ENCODE data around the gene THAP11.

Gene THAP11

DNA sequence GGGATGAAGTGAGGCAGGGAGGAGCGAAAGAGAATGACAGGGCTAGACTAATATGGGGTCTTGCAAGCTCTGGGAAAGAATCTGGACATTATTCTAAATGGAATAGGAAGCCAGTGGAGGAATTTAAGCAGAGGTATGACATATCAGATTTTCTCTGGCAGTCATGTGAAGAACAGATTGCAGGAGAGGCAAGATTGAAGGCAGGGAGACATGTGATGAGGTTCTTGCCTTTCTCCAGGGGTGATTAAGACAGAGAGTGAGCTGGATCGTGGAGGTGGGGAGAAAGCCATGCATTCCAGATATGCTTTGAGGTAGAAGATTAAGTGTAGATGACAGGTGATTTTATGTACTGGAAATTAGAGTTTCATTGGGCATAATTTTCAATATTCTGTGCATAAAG lies 4.3 kb upstream of the THAP11 start:
- no peaks in the 10 kb centered on the region for H3K36me3 ChIP-seq (ENCODE audit: control insufficient read depth, insufficient read depth, low read length, severe bottlenecking)
- no peak overlapping the region for H3K9ac ChIP-seq (ENCODE audit: low read length)
- no peak overlapping the region for H3K4me3 ChIP-seq (ENCODE audit: low read length)
- H3K4me1 ChIP-seq (ENCODE audit: control insufficient read depth, insufficient read depth, low read length), result peaks cover 9% of the 10 kb centered on the region
- H3K27me3 ChIP-seq (replicated peaks; ENCODE audit: control insufficient read depth, insufficient read depth, low read length), result no peaks in the 10 kb centered on the region
- no peak for DNase-seq (ENCODE audit: low read depth)
- no peaks in the 10 kb centered on the region for H3K9me3 ChIP-seq (ENCODE audit: control insufficient read depth, low read length)

DNA sequence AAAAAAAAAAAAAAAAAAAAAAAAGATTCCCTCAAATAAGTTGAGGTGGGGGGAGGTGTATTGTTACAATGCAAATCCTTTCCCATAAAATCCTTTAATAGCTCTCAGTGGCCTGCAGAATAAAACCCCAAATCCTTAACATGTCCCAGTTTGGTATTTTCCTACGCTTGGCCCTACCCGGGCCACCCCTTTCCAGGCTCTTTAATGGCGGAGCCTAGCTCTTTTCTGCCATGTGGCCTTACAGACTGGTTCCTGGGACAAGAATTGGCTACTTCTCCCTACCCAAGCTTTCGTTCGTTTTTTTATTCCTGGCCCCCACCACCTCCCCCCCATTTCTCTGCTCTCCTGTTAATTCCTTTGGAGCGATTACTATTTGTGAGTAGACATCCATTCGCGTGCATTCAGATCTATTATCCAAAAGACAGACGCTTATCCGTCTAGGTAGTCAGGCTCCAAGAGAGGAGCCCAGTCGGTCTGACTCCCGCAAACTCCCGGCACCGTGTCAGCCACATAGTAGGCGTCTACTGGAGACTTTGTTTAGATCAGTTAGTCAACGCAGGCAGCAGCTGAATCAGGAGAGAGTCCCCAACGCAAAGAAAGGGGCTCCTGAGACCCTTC lies 813 bp upstream of the THAP11 start:
- Histone ChIP-seq H3K4me1 (ENCODE audit: control insufficient read depth, insufficient read depth, low read length) (peaks cover 35% of the 10 kb centered on the region), H3K9me3 (ENCODE audit: control insufficient read depth, low read length) (no peaks in the 10 kb centered on the region), H3K36me3 (ENCODE audit: control insufficient read depth, insufficient read depth, low read length, severe bottlenecking) (no peaks in the 10 kb centered on the region), H3K27me3 (replicated peaks; ENCODE audit: control insufficient read depth, insufficient read depth, low read length) (no peaks in the 10 kb centered on the region), H3K9ac (ENCODE audit: low read length) (peak overlapping the region; percentile 99), H3K4me3 (ENCODE audit: low read length) (peak overlapping the region; percentile 96)
- DNase-seq (ENCODE audit: low read depth), result no peak

DNA sequence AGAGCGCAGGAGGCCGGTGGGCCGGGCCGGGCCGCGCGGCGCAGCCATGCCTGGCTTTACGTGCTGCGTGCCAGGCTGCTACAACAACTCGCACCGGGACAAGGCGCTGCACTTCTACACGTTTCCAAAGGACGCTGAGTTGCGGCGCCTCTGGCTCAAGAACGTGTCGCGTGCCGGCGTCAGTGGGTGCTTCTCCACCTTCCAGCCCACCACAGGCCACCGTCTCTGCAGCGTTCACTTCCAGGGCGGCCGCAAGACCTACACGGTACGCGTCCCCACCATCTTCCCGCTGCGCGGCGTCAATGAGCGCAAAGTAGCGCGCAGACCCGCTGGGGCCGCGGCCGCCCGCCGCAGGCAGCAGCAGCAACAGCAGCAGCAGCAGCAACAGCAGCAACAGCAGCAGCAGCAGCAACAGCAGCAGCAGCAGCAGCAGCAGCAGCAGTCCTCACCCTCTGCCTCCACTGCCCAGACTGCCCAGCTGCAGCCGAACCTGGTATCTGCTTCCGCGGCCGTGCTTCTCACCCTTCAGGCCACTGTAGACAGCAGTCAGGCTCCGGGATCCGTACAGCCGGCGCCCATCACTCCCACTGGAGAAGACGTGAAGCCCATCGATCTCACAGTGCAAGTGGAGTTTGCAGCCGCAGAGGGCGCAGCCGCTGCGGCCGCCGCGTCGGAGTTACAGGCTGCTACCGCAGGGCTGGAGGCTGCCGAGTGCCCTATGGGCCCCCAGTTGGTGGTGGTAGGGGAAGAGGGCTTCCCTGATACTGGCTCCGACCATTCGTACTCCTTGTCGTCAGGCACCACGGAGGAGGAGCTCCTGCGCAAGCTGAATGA lies 606 bp downstream of the THAP11 start:
- DNase-seq (ENCODE audit: low read depth), result peak; percentile 67
- Histone ChIP-seq H3K9me3 (ENCODE audit: control insufficient read depth, low read length) (no peaks in the 10 kb centered on the region), H3K4me1 (ENCODE audit: control insufficient read depth, insufficient read depth, low read length) (peaks cover 36% of the 10 kb centered on the region), H3K4me3 (ENCODE audit: low read length) (peak overlapping the region; percentile 96), H3K36me3 (ENCODE audit: control insufficient read depth, insufficient read depth, low read length, severe bottlenecking) (no peaks in the 10 kb centered on the region), H3K27me3 (replicated peaks; ENCODE audit: control insufficient read depth, insufficient read depth, low read length) (no peaks in the 10 kb centered on the region), H3K9ac (ENCODE audit: low read length) (peak overlapping the region; percentile 99)

DNA sequence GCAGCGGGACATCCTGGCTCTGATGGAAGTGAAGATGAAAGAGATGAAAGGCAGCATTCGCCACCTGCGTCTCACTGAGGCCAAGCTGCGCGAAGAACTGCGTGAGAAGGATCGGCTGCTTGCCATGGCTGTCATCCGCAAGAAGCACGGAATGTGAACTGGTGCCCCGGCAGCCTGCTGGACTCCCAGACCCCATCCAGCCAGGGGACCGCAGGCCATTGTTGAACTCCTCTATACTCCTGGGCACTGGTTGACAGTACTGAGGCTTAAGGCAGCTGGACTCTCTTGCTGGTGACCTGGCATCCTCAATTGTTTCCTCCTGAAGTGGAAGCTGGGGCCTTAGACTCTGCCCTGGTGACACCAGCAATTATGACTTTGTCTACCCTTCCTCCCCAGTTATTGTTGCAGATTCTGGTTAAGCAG lies 1.2 kb downstream of the THAP11 start:
- Histone ChIP-seq H3K9me3 (ENCODE audit: control insufficient read depth, low read length) (no peaks in the 10 kb centered on the region), H3K36me3 (ENCODE audit: control insufficient read depth, insufficient read depth, low read length, severe bottlenecking) (no peaks in the 10 kb centered on the region), H3K9ac (ENCODE audit: low read length) (peak overlapping the region; percentile 99), H3K27me3 (replicated peaks; ENCODE audit: control insufficient read depth, insufficient read depth, low read length) (no peaks in the 10 kb centered on the region), H3K4me1 (ENCODE audit: control insufficient read depth, insufficient read depth, low read length) (peaks cover 43% of the 10 kb centered on the region), H3K4me3 (ENCODE audit: low read length) (peak overlapping the region; percentile 96)
- DNase-seq (ENCODE audit: low read depth), result peak; percentile 56

DNA sequence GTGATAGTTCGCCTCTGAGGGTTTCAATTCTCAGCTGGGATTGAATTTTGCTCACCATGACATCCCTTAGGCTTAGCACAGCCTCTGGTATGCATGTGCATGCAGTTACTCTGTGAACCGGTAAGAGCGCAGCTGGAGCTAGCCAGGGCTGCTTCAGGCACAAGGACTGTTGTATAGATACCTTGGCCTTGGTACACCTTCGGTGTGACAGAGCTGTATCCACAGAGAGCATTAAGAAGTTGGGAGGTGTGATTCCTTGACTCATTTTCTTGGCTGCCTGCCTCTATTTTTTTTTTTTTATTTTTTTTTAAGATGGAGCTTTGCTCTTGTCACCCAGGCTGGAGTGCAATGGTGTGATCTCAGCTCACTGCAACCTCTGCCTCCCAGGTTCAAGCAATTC lies 2.4 kb downstream of the THAP11 start:
- Histone ChIP-seq H3K9me3 (ENCODE audit: control insufficient read depth, low read length) (no peaks in the 10 kb centered on the region), H3K36me3 (ENCODE audit: control insufficient read depth, insufficient read depth, low read length, severe bottlenecking) (no peaks in the 10 kb centered on the region), H3K4me3 (ENCODE audit: low read length) (peak overlapping the region; percentile 36), H3K4me1 (ENCODE audit: control insufficient read depth, insufficient read depth, low read length) (peaks cover 48% of the 10 kb centered on the region), H3K27me3 (replicated peaks; ENCODE audit: control insufficient read depth, insufficient read depth, low read length) (no peaks in the 10 kb centered on the region), H3K9ac (ENCODE audit: low read length) (no peak overlapping the region)
- DNase-seq (ENCODE audit: low read depth), result peak; percentile 47

DNA sequence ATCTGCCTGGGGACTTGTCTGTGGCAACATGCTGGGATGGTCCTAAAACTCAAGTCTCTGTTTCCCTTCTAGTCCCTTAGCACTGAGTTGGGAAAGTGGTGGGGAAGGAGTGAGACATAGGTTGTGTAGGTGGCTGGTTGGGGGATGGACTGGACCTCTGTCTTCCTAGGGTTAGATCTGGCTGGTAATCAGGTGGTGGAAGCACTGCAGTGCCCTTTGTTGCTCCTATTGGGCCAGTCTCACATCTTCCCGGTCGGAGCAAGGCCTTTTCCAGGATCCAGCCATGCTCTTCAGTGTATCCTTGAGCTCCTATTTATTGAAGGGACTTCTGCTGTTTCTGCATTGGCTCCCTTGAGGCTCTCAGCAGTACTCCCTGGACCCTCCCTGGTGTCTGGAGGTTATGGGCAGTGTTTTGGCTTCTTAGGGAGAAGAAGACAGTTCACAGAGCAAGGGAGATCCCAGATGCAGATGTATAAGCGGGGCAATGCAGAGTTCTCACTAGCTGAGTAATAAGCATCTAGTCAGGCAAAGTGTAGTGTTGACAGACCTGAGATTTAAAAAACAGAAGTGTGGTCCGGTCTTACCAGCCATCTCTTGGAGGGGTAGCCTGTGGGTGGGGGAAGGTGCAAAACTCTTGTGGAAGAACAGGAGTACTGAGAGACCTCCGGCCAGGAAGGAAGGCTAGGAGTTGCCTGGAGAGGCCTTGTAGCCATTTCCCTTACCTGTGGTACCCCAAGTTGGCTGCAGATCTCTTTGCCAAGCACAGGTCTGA lies 3.4 kb downstream of the THAP11 start:
- no peaks in the 10 kb centered on the region for H3K27me3 ChIP-seq (replicated peaks; ENCODE audit: control insufficient read depth, insufficient read depth, low read length)
- no peaks in the 10 kb centered on the region for H3K9me3 ChIP-seq (ENCODE audit: control insufficient read depth, low read length)
- peak overlapping the region; percentile 99 for H3K9ac ChIP-seq (ENCODE audit: low read length)
- peak overlapping the region; percentile 96 for H3K4me3 ChIP-seq (ENCODE audit: low read length)
- DNase-seq (ENCODE audit: low read depth), result no peak
- H3K4me1 ChIP-seq (ENCODE audit: control insufficient read depth, insufficient read depth, low read length), result peaks cover 48% of the 10 kb centered on the region
- H3K36me3 ChIP-seq (ENCODE audit: control insufficient read depth, insufficient read depth, low read length, severe bottlenecking), result peaks cover 2% of the 10 kb centered on the region

DNA sequence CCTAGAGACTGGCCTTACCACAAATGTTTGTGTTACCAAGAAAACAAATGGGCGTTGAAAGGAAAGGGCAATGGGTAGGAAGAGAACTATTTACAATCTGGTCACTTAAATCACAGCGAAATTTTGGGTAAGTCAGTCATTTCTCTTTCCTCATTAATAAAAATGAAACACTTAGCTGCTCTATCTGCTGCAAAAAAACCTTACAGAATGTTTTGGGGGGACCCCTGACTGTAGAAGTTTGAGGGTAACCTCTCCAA lies 3.9 kb downstream of the THAP11 start:
- Histone ChIP-seq H3K4me3 (ENCODE audit: low read length) (peak overlapping the region; percentile 96), H3K9me3 (ENCODE audit: control insufficient read depth, low read length) (no peaks in the 10 kb centered on the region), H3K4me1 (ENCODE audit: control insufficient read depth, insufficient read depth, low read length) (peaks cover 48% of the 10 kb centered on the region), H3K27me3 (replicated peaks; ENCODE audit: control insufficient read depth, insufficient read depth, low read length) (no peaks in the 10 kb centered on the region), H3K36me3 (ENCODE audit: control insufficient read depth, insufficient read depth, low read length, severe bottlenecking) (peaks cover 3% of the 10 kb centered on the region), H3K9ac (ENCODE audit: low read length) (peak overlapping the region; percentile 99)
- DNase-seq (ENCODE audit: low read depth), result no peak

DNA sequence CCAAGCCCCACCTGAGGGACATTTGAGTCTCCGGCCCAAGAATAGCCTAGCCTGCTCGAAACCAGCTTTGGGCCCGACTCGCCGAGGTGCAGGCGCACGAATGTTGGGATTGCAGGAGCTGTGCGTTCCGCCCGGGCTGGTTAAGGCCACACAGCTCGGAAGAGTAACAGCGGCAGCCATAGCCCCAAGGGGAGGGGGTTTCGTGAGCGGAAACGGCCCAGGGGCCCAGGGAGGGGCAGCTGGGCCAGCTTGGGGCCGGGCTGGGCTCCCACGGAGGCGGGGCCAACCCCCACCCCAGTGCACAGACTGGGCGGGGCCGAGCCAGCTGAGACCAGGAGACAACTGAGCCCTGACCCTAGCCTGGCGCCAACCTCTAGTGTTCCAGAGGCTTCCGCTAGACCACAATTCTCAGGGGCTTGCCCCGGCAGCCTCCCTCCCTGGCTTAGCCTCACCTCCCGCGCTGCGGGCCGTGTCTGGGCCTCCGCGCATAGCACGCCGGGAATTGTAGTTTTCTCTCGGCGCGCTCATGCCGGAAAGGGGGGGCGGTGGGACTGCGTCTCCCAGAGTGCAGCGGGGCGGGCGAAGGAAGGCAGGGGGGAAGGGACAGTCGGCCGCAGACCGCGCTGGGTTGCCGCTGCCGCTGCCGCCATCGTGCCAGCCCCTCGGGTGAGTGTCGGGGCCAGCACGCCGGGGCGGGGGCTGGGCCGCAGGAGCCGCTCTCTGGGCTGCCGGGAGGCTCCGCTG lies 4.4 kb downstream of the THAP11 start, which contains the start of gene NUTF2:
NUTF2 (plus strand) TSS at position 614 of the 744 bp plus-strand sequence. CDS start 18,198 bp downstream, outside the sequence.
- H3K9me3 ChIP-seq (ENCODE audit: control insufficient read depth, low read length), result no peaks in the 10 kb centered on the region
- DNase-seq (ENCODE audit: low read depth), result peak; percentile 98
- peak within 1 kb of the TSS; percentile 99 for H3K9ac ChIP-seq (ENCODE audit: low read length)

DNA sequence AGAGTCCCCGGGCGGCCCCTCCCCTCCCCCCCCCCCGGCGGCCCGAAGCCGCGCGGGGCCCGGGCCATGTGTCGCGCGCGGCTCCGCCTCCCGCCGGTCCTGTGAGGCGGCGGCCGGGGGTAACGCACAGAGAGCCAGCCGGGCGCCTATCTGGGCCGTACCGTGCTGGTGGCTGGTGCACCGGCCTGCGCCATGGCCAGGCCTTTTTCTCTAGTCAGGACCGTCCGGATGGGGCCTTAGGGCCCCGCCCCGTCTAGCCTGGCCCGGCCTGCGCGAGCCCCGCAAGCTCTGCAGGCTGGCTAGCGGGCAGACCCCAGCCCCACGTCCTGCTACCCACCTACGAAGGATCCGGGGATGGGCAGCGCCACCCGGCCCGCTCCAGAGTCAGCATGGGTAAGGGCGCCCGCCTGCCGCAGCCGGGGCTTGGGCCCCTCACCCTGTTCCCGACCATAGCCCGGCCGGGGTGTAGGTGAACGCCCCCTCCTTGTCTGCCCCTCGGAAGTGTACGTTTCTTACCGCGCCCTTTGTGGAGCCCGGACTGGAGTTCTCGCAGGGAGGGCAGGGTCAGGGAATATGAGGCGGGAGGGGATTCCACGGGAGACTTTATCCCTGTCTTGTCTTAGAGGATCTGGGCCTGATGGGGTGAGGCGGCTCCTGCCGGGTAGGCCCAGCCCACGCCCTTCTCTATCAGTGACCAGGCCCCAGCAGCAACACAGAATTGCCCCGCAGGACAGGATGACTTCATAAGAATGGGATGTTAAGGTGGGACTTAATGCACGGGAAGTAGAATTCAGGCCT lies 5.1 kb downstream of the THAP11 start, which contains the start of gene CENPT:
CENPT (minus strand) TSS at position 630 of the 798 bp plus-strand sequence. CDS start 13,834 bp downstream, outside the sequence.
- peak; percentile 87 for DNase-seq (ENCODE audit: low read depth)
- Histone ChIP-seq H3K9ac (ENCODE audit: low read length) (peak within 1 kb of the TSS; percentile 99), H3K4me3 (ENCODE audit: low read length) (peak within 1 kb of the TSS; percentile 96)

More for the DNA sequence above, 4.4 kb downstream of the THAP11 start, which contains the start of gene NUTF2:
- Histone ChIP-seq H3K36me3 (ENCODE audit: control insufficient read depth, insufficient read depth, low read length, severe bottlenecking) (peaks cover 3% of the 10 kb centered on the region), H3K27me3 (replicated peaks; ENCODE audit: control insufficient read depth, insufficient read depth, low read length) (no peaks in the 10 kb centered on the region), H3K4me1 (ENCODE audit: control insufficient read depth, insufficient read depth, low read length) (peaks cover 48% of the 10 kb centered on the region), H3K4me3 (ENCODE audit: low read length) (peak within 1 kb of the TSS; percentile 96)

DNA sequence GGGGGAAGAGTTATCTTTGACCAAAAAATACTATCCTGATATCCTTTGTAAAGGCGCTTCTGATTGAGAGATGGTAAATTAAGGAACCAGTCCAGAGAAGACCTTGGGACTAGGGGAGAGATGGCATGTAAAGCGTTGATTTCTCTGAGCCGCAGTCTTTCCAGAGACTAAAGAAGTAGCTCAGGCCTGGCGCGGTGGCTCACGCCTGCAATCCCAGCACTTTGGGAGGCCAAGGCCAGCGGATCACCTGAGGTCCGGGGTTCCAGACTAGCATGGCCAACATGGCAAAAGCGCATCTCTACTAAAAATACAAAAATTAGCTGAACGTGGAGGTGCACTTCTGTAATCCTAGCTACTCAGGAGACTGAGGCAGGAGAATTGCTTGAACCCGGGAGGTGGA lies 6.0 kb downstream of the THAP11 start:
- Histone ChIP-seq H3K4me3 (ENCODE audit: low read length) (peak overlapping the region; percentile 96), H3K9me3 (ENCODE audit: control insufficient read depth, low read length) (no peaks in the 10 kb centered on the region), H3K4me1 (ENCODE audit: control insufficient read depth, insufficient read depth, low read length) (peaks cover 44% of the 10 kb centered on the region), H3K9ac (ENCODE audit: low read length) (peak overlapping the region; percentile 99), H3K36me3 (ENCODE audit: control insufficient read depth, insufficient read depth, low read length, severe bottlenecking) (peaks cover 3% of the 10 kb centered on the region), H3K27me3 (replicated peaks; ENCODE audit: control insufficient read depth, insufficient read depth, low read length) (no peaks in the 10 kb centered on the region)
- DNase-seq (ENCODE audit: low read depth), result no peak

More for the DNA sequence above, 5.1 kb downstream of the THAP11 start, which contains the start of gene CENPT:
- H3K4me1 ChIP-seq (ENCODE audit: control insufficient read depth, insufficient read depth, low read length), result peaks cover 48% of the 10 kb centered on the region
- peaks cover 3% of the 10 kb centered on the region for H3K36me3 ChIP-seq (ENCODE audit: control insufficient read depth, insufficient read depth, low read length, severe bottlenecking)
- H3K9me3 ChIP-seq (ENCODE audit: control insufficient read depth, low read length), result no peaks in the 10 kb centered on the region
- H3K27me3 ChIP-seq (replicated peaks; ENCODE audit: control insufficient read depth, insufficient read depth, low read length), result no peaks in the 10 kb centered on the region

Data from adipocyte (in vitro differentiated cells).